Vagina (tissue), 2 donors: ENCODE data around the gene PKIB.

ENCODE experiments used
- CTCF ChIP-seq, 3 experiments: fragments of 450-650 bp in 2 of 3; fragments of 200-600 bp in 1 of 3; sonication (generic) in 1 of 3; IDR thresholded peaks; one replicate each; pipeline ENCODE4 v1.5.1; 2017 to 2019; ENCODE audit warnings: antibody characterized with exemption in 3 of 3, mild to moderate bottlenecking in 2 of 3, moderate library complexity in 2 of 3
- POLR2A ChIP-seq, 2 donors: fragments of 450-650 bp; IDR thresholded peaks; one replicate each; pipeline ENCODE4 v1.6.1; 2017; ENCODE audit warnings: antibody characterized with exemption in 2 of 2, mild to moderate bottlenecking in 2 of 2, moderate library complexity in 2 of 2
- POLR2AphosphoS5 ChIP-seq, 2 donors: sonication (generic); formaldehyde crosslinking; IDR thresholded peaks; one replicate each; pipeline ENCODE4 v1.9.0; 2017; ENCODE audit warnings: antibody characterized with exemption in 2 of 2, mild to moderate bottlenecking in 2 of 2, low read depth in 1 of 2; ENCODE audit not compliant: insufficient read depth in 1 of 2

GRCh38 chr6:122735582-122735981 lies 125.4 kb downstream of the PKIB start:
- TF ChIP-seq POLR2AphosphoS5 (IDR thresholded peaks at IDR 0.05; ENCODE audit: insufficient read depth in 1 of 2, low read depth in 1 of 2), result peak in 1 of 2 donors; percentile 16
- no peak for TF ChIP-seq POLR2A (IDR thresholded peaks at IDR 0.05)
- no peak for TF ChIP-seq CTCF (IDR thresholded peaks at IDR 0.05)
